Activated CD8-positive, alpha-beta T cell treated with anti-CD3 and anti-CD28 coated beads for 36 hours (primary cell): Measurements from ENCODE around the gene PXN. TPM values are rescaled to one million over a fixed set of nuclear protein-coding genes. Genes with fewer than 3 reads are reported as not detected.

Experiments used
- ATAC-seq: fragments of 200-7000 bp; cut with Tn5 transposase; one replicate; pipeline ENCODE4 v1.10.0; 2021; ENCODE audit warnings: mild to moderate bottlenecking, moderate library complexity
- CTCF ChIA-PET: fragments of 350-600 bp; sonication (Branson Sonifier 250); formaldehyde crosslinking; loops from one replicate; lab custom pipeline; 2021; ENCODE audit warnings: antibody characterized with exemption; lab: Charles Lee
- POLR2A ChIA-PET: fragments of 350-600 bp; sonication (Branson Sonifier 250); formaldehyde crosslinking; loops from one replicate; lab custom pipeline; 2021; ENCODE audit warnings: antibody characterized with exemption; lab: Charles Lee
- DNase-seq: peaks from one replicate; pipeline ENCODE4 v3.0.0-alpha.2; 2020
- H3K27ac Mint-ChIP-seq: one replicate; pipeline ENCODE4 v1.8.0; 2021; ENCODE audit warnings: mild to moderate bottlenecking, mixed read lengths
- H3K27me3 Mint-ChIP-seq: one replicate; pipeline ENCODE4 v1.8.0; 2021; ENCODE audit warnings: mixed read lengths
- H3K36me3 Mint-ChIP-seq: one replicate; pipeline ENCODE4 v1.8.0; 2021; ENCODE audit warnings: low read depth, mixed read lengths
- H3K4me1 Mint-ChIP-seq: one replicate; pipeline ENCODE4 v1.8.0; 2021; ENCODE audit warnings: low read depth, mixed read lengths
- H3K4me3 Mint-ChIP-seq: one replicate; pipeline ENCODE4 v1.8.0; 2021; ENCODE audit warnings: mild to moderate bottlenecking, moderate library complexity, mixed read lengths
- H3K9me3 Mint-ChIP-seq: one replicate; pipeline ENCODE4 v1.8.0; 2021; ENCODE audit warnings: mixed read lengths
- intact Hi-C: fragments of 100-400 bp; cut with micrococcal nuclease; formaldehyde crosslinking; loops from one replicate; pipeline ENCODE4 v1.10.0; 2022
- total RNA-seq, 2 experiments: library from RNA; stranded (reverse); gene quantifications; one replicate each; pipeline ENCODE4 v1.2.3, GENCODE V29; 2021
- TF ChIP-seq, protein P1 (sequence below): fragments of 200-600 bp; IDR thresholded peaks from one replicate; pipeline ENCODE4 v1.8.0; 2022; ENCODE audit warnings: antibody characterized with exemption, mild to moderate bottlenecking

The PXN gene
- total RNA-seq, 2 experiments from 2014 or later = 40.2 to 45.3 TPM

DNA sequence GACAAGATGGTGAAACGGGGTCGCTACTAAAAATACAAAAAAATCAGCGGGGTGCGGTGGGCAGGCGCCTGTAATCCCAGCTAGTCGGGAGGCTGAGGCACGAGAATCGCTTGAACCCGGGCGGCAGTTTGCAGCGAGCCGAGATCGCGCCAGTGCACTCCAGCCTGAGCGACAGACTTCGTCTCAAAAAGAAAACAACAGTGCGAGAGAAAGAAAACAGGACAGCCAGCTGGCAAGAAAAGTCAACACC is 26.8 kb upstream of the PXN start:
- Mint-ChIP-seq H3K9me3 (no peaks in the 10 kb centered on the region), H3K4me3 (no peak overlapping the region), H3K27ac (no peak overlapping the region), H3K27me3 (no peaks in the 10 kb centered on the region), H3K36me3 (no peaks in the 10 kb centered on the region), H3K4me1 (peaks cover 10% of the 10 kb centered on the region)
- TF ChIP-seq, protein P1, sequence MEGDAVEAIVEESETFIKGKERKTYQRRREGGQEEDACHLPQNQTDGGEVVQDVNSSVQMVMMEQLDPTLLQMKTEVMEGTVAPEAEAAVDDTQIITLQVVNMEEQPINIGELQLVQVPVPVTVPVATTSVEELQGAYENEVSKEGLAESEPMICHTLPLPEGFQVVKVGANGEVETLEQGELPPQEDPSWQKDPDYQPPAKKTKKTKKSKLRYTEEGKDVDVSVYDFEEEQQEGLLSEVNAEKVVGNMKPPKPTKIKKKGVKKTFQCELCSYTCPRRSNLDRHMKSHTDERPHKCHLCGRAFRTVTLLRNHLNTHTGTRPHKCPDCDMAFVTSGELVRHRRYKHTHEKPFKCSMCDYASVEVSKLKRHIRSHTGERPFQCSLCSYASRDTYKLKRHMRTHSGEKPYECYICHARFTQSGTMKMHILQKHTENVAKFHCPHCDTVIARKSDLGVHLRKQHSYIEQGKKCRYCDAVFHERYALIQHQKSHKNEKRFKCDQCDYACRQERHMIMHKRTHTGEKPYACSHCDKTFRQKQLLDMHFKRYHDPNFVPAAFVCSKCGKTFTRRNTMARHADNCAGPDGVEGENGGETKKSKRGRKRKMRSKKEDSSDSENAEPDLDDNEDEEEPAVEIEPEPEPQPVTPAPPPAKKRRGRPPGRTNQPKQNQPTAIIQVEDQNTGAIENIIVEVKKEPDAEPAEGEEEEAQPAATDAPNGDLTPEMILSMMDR = no peak
- CTCF ChIA-PET = interaction anchor here (2.9 to 6.9 kb wide), 5 partner anchors 10 to 91 kb away, joined by 11 to 114 read pairs (median 18); partner anchors contain the start of genes PXN, RPLP0 and SIRT4
- intact Hi-C loops = no loop called here
- ATAC-seq = peak; percentile 3
- POLR2A ChIA-PET = interaction anchor here (0.7 to 7.8 kb wide), 38 partner anchors 8 to 584 kb away, joined by 3 to 394 read pairs (median 6); partner anchors contain the start of genes COX6A1, DYNLL1, GCN1 and MLEC
- no peak for DNase-seq

DNA sequence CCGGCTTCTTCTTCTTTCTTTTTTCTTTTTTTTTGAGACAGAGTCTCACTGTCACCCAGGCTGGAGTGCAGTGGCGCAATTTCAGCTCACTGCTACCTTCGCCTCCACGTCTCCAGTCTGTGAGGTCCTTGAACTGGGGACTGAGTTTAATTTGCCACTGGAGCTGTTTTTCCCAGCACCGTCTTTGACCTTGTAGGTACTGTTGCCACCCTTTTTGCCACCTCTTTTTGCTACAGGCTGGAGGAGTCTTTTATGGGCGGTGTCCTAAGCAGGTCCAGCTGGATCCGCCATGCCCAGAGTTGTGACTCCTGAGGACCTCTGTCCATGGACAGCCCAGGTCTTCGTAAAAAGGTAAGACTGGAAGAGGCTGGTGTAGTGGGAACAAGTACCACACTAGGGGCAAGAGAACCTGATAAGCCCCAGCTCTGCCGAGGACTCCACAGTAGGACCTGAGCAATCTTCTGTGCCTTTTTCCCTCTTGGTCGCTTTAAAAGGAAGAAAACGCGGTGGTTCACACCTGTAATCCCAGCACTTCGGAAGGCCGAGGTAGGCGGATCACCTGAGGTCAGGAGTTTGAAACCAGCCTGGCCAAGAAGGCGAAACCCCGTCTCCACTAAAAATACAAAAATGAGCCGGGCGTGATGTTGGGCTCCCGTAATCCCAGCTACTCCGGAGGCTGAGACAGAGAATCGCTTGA is 25.2 kb upstream of the PXN start:
- ChIA-PET CTCF (interaction anchor here (0.9 to 6.9 kb wide), 9 partner anchors 11 to 90 kb away, joined by 3 to 114 read pairs (median 11); partner anchors contain the start of genes PXN, RPLP0 and SIRT4), POLR2A (interaction anchor here (0.6 to 7.8 kb wide), 55 partner anchors 9 to 1062 kb away, joined by 3 to 394 read pairs (median 5); partner anchors contain the start of genes ANAPC5, DYNLL1, GCN1 and PLA2G1B)
- Mint-ChIP-seq H3K27me3 (no peaks in the 10 kb centered on the region), H3K4me1 (peaks cover 10% of the 10 kb centered on the region), H3K4me3 (no peak overlapping the region), H3K27ac (no peak overlapping the region), H3K9me3 (no peaks in the 10 kb centered on the region), H3K36me3 (no peaks in the 10 kb centered on the region)
- TF ChIP-seq, protein P1 = no peak
- DNase-seq (peak; percentile 15), ATAC-seq (no peak)
- intact Hi-C loops = no loop called here

DNA sequence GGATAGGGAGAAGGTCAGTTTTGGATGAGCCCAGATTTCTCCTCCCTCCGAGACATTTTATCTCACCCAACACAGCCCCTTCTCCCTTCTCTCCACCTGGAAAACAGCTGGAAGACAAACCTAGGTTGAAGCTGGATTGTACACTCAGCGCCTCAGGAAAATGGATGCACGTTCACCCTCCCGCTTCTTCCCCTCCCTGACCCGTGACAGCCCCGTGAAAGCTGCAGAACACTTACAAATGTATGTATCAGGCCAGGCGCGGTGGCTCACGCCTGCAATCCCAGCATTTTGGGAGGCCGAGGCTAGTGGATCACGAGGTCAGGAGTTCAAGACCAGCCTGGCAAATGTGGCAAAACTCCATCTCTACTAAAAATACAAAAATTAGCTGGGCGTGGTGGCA is 22.0 kb upstream of the PXN start:
- intact Hi-C loops = no loop called here
- H3K27me3 Mint-ChIP-seq = no peaks in the 10 kb centered on the region
- TF ChIP-seq, protein P1 = no peak
- no peak for ATAC-seq
- H3K4me1 Mint-ChIP-seq = peaks cover 12% of the 10 kb centered on the region
- no peak for DNase-seq
- H3K4me3 Mint-ChIP-seq = no peak overlapping the region
- H3K9me3 Mint-ChIP-seq = no peaks in the 10 kb centered on the region
- H3K36me3 Mint-ChIP-seq = no peaks in the 10 kb centered on the region
- no peak overlapping the region for H3K27ac Mint-ChIP-seq
- ChIA-PET CTCF (interaction anchor here (1.0 to 6.3 kb wide), 3 partner anchors 15 to 60 kb away, joined by 3 to 55 read pairs (median 5); partner anchors contain the start of gene SIRT4), POLR2A (interaction anchor here (0.8 to 3.0 kb wide), 5 partner anchors 35 to 87 kb away, joined by 3 to 15 read pairs (median 4); partner anchors contain the start of gene RPLP0)

DNA sequence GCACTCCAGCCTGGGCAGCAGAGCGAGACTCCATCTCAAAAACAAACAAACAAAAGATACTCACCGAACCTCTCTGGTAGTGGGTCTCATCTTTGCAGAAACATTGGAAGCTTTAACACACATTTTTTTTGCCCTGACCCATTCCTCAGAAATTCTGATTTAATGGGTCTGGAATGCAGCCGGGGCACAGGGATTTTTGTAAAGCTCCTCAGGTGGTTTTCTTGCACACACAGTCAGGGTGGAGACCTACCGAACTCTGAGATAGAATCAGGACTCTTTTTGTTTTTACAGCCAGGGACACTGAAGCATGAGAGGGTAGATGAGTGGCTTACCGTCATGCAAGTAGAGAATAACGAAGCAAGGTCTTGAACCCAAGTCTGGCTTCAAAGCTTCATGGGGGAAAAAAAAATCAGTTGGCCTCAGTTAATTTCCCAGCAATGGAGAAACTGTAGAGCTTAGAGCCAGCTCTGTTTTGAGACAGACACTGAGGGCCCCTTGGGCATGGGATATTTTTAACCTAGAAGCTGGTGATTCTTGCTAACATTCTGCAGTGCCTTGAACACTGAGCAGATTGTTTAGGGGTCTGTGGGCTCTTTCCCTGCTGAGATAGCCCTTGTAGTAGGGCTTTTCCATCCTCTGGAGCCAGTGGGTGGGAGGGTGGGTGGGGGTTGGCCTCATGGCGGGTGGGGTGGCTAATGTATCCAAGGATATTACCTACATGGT is 21.4 kb upstream of the PXN start:
- Mint-ChIP-seq H3K4me1 (peaks cover 12% of the 10 kb centered on the region), H3K27ac (no peak overlapping the region), H3K27me3 (no peaks in the 10 kb centered on the region), H3K4me3 (no peak overlapping the region), H3K9me3 (no peaks in the 10 kb centered on the region), H3K36me3 (no peaks in the 10 kb centered on the region)
- DNase-seq (no peak), ATAC-seq (no peak)
- ChIA-PET CTCF (interaction anchor here (0.7 to 6.3 kb wide), 5 partner anchors 15 to 86 kb away, joined by 3 to 55 read pairs (median 3); partner anchors contain the start of genes RPLP0 and SIRT4), POLR2A (interaction anchor here (0.8 to 3.0 kb wide), 5 partner anchors 35 to 86 kb away, joined by 3 to 15 read pairs (median 4); partner anchors contain the start of gene RPLP0)
- TF ChIP-seq, protein P1 = no peak
- intact Hi-C loops = no loop called here
